Caco-2 (cell line): ENCODE data around the gene NPAS3. TPM values are rescaled to one million over a fixed set of nuclear protein-coding genes. Genes with fewer than 3 reads are reported as not detected.

Experiments used
- BruUV-seq: library from RNA; stranded (reverse); fragments of 400-500 nt; replicated peaks from 2 replicates; lab custom pipeline; 2021; lab: Mats Ljungman, UMichigan
- CTCF ChIA-PET: fragments of 300-600 bp; sonication (Branson Sonifier 250); formaldehyde crosslinking; loops from one replicate; lab custom pipeline; 2022; ENCODE audit warnings: antibody characterized with exemption; lab: Charles Lee
- POLR2A ChIA-PET: fragments of 300-600 bp; sonication (Branson Sonifier 250); formaldehyde crosslinking; loops from one replicate; lab custom pipeline; 2022; ENCODE audit warnings: antibody characterized with exemption; lab: Charles Lee
- DNase-seq, 2 experiments: peaks; one replicate each; pipeline versions ENCODE4 v3.0.0 to v3.0.0-alpha.2; 2020 to 2022
- H3K27me3 ChIP-seq: replicated peaks from 2 replicates; pipeline ENCODE4 v1.6.0; 2011; ENCODE audit warnings: low read length; ENCODE audit not compliant: control insufficient read depth, insufficient read depth
- H3K36me3 ChIP-seq: 2 replicates; pipeline ENCODE4 v1.5.1; 2011; ENCODE audit warnings: low read length; ENCODE audit not compliant: control insufficient read depth, insufficient read depth
- H3K4me1 ChIP-seq: fragments of 250-450 bp; sonication (Bioruptor Pico); 2 replicates; pipeline ENCODE4 v1.5.1; 2020; ENCODE audit warnings: mild to moderate bottlenecking
- H3K4me3 ChIP-seq: 2 replicates; pipeline ENCODE4 v1.5.1; 2011; ENCODE audit warnings: low read depth, mild to moderate bottlenecking, control low read depth, low read length
- H3K9me3 ChIP-seq: fragments of 250-450 bp; sonication (Bioruptor Pico); 2 replicates; pipeline ENCODE4 v1.5.1; 2020; ENCODE audit warnings: mild to moderate bottlenecking, moderate library complexity
- H3K27ac Mint-ChIP-seq: one replicate; pipeline ENCODE4 v1.8.0; 2022; ENCODE audit warnings: mixed read lengths; ENCODE audit not compliant: unreplicated experiment
- H3K27me3 Mint-ChIP-seq: one replicate; pipeline ENCODE4 v1.8.0; 2022; ENCODE audit warnings: mixed read lengths; ENCODE audit not compliant: insufficient read depth, unreplicated experiment
- H3K36me3 Mint-ChIP-seq: one replicate; pipeline ENCODE4 v1.8.0; 2022; ENCODE audit warnings: mild to moderate bottlenecking, mixed read lengths; ENCODE audit not compliant: insufficient read depth, unreplicated experiment
- H3K4me1 Mint-ChIP-seq: one replicate; pipeline ENCODE4 v1.8.0; 2022; ENCODE audit warnings: low read depth, mixed read lengths; ENCODE audit not compliant: unreplicated experiment
- H3K4me3 Mint-ChIP-seq: one replicate; pipeline ENCODE4 v1.8.0; 2022; ENCODE audit warnings: mild to moderate bottlenecking, moderate library complexity, mixed read lengths; ENCODE audit not compliant: unreplicated experiment
- H3K9me3 Mint-ChIP-seq: one replicate; pipeline ENCODE4 v1.8.0; 2022; ENCODE audit warnings: mixed read lengths; ENCODE audit not compliant: unreplicated experiment
- CTCF ChIP-seq, 2 experiments: fragments of 200-600 bp in 1 of 2; IDR thresholded peaks; 1 replicate in 1 of 2; 2 replicates in 1 of 2; pipeline versions ENCODE4 v1.5.1 to v1.8.0; 2011 to 2022; ENCODE audit warnings: antibody characterized with exemption in 1 of 2, control low read depth in 1 of 2, inconsistent platforms in 1 of 2, low read depth in 1 of 2, low read length in 1 of 2, mild to moderate bottlenecking in 1 of 2, moderate library complexity in 1 of 2; ENCODE audit not compliant: insufficient read depth in 1 of 2, severe bottlenecking in 1 of 2, unreplicated experiment in 1 of 2
- intact Hi-C: fragments of 100-400 bp; cut with micrococcal nuclease; formaldehyde crosslinking; loops from one replicate; pipeline ENCODE4 v1.10.0; 2022; ENCODE audit not compliant: unreplicated experiment
- total RNA-seq: library from RNA; stranded (reverse); gene quantifications from 2 replicates; pipeline ENCODE4 v1.2.3, GENCODE V29; 2022

The NPAS3 gene
- total RNA-seq, 1 experiment from 2014 or later = not detected

DNA sequence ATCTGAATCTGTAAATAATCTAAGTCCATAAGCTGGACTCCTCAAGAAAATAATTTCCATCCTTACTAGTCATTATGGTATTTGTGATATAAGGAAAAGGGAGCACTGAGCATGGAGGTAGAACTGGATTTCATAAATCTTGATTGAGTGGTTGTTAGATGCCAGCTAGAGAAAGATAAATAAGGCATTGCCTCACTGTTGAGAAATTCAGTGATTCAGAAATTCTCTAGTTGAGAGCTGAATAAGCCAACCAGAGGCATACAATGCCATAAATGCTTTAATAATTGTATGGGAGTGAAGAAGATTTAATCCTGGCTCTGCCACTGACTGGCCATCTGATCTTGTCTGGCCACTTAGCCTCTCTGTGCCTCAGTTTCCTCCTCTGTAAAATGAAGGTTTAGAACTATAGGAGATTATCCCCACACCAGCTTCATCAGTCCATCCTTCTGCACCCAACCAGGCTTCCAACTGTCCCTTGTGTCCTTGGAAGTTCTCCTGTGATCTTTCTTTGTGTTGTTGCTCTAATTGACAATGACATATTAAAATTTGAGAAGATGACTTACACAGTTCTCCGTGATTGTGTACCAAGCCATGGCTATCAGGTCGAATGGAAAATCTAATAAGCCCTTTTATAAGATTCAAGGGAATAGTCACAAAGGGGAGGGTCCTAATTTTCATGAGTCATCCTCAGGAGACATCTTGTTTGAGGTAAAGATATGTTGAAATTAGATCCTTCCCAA is 617.9 kb downstream of the NPAS3 start:
- ChIA-PET CTCF (no interaction called here), POLR2A (no interaction called here)
- Mint-ChIP-seq H3K4me3 (no peak overlapping the region), H3K4me1 (no peaks in the 10 kb centered on the region), H3K36me3 (no peaks in the 10 kb centered on the region), H3K9me3 (no peaks in the 10 kb centered on the region), H3K27me3 (peaks cover 3% of the 10 kb centered on the region), H3K27ac (no peak overlapping the region)
- no peak for TF ChIP-seq CTCF (IDR thresholded peaks at IDR 0.05; ENCODE audit: insufficient read depth in 1 of 2, low read depth in 1 of 2, low read length in 1 of 2, severe bottlenecking in 1 of 2, unreplicated experiment in 1 of 2)
- no peak overlapping the region for H3K4me3 ChIP-seq
- H3K4me1 ChIP-seq = no peaks in the 10 kb centered on the region
- H3K9me3 ChIP-seq = no peaks in the 10 kb centered on the region
- no TSS peak for BruUV-seq
- intact Hi-C loops = no loop called here
- no peak for DNase-seq
- H3K36me3 ChIP-seq = no peaks in the 10 kb centered on the region
- no peaks in the 10 kb centered on the region for H3K27me3 ChIP-seq

- CTCF ChIA-PET = no interaction called here
- no peak for TF ChIP-seq CTCF (IDR thresholded peaks at IDR 0.05; ENCODE audit: insufficient read depth in 1 of 2, low read depth in 1 of 2, low read length in 1 of 2, severe bottlenecking in 1 of 2, unreplicated experiment in 1 of 2)
- no peaks in the 10 kb centered on the region for H3K4me1 Mint-ChIP-seq
- POLR2A ChIA-PET = interaction anchor here (0.6 kb wide), 1 partner anchor 1139 kb away, joined by 3 read pairs; no protein-coding TSS in a partner anchor
- Histone ChIP-seq H3K9me3 (no peaks in the 10 kb centered on the region), H3K36me3 (no peaks in the 10 kb centered on the region), H3K4me1 (no peaks in the 10 kb centered on the region), H3K27me3 (no peaks in the 10 kb centered on the region), H3K4me3 (no peak overlapping the region)
- peaks cover 6% of the 10 kb centered on the region for H3K27me3 Mint-ChIP-seq
- no peaks in the 10 kb centered on the region for H3K36me3 Mint-ChIP-seq
- DNase-seq = no peak
- no TSS peak for BruUV-seq
- H3K4me3 Mint-ChIP-seq = no peak overlapping the region
- H3K27ac Mint-ChIP-seq = no peak overlapping the region
- intact Hi-C loops = no loop called here
- H3K9me3 Mint-ChIP-seq = no peaks in the 10 kb centered on the region
These were observed 622.2 kb downstream of the NPAS3 start for GRCh38 chr14:33560718-33561431.

DNA sequence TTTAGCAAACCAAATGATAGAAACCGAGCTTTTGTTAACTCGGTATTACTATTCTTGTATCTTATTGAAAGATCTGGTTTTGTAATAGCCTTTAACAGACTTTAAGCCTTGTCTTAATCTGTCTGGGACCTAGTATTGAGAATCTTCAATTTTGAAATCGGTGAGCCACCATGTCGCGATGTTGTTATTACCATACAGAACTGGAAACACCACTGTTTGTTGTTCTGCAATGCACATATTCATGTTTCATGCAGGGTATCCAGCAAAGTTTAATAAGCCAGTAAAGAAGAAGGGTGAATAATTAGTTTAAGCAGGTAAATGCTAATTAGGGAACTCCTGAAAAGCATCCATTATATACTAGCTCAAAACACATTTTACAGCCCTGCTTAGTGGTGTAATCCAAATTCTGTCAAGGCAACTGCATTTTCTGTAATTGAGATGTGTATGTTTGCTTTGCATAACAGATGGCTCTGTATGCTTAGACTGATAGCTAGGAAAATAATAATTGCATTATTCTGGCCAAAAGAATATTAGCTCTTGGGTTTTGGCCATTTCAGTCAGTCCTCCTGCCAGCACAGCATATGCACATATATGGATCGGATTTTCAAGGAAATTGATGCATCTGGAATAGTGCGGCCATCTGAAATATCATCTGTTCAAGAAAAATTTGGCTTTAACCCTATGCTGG is 623.0 kb downstream of the NPAS3 start:
- no peak overlapping the region for H3K4me3 Mint-ChIP-seq
- Histone ChIP-seq H3K9me3 (no peaks in the 10 kb centered on the region), H3K4me1 (no peaks in the 10 kb centered on the region), H3K4me3 (no peak overlapping the region), H3K36me3 (no peaks in the 10 kb centered on the region), H3K27me3 (no peaks in the 10 kb centered on the region)
- peaks cover 5% of the 10 kb centered on the region for H3K27me3 Mint-ChIP-seq
- POLR2A ChIA-PET = interaction anchor here (0.6 kb wide), 1 partner anchor 1138 kb away, joined by 3 read pairs; no protein-coding TSS in a partner anchor
- H3K27ac Mint-ChIP-seq = no peak overlapping the region
- H3K4me1 Mint-ChIP-seq = no peaks in the 10 kb centered on the region
- no peak for DNase-seq
- H3K36me3 Mint-ChIP-seq = no peaks in the 10 kb centered on the region
- CTCF ChIA-PET = no interaction called here
- intact Hi-C loops = no loop called here
- H3K9me3 Mint-ChIP-seq = no peaks in the 10 kb centered on the region
- no TSS peak for BruUV-seq
- TF ChIP-seq CTCF (IDR thresholded peaks at IDR 0.05; ENCODE audit: insufficient read depth in 1 of 2, low read depth in 1 of 2, low read length in 1 of 2, severe bottlenecking in 1 of 2, unreplicated experiment in 1 of 2) = no peak
